Left colon (tissue), 2 donors: ENCODE measurements around the gene DGKD. TPM values are rescaled to one million over a fixed set of nuclear protein-coding genes. Genes with fewer than 3 reads are reported as not detected.

ENCODE experiments used
- ATAC-seq: fragments of 200-7000 bp; cut with Tn5 transposase; one replicate; pipeline ENCODE4 v1.9.1; 2020; ENCODE audit warnings: mild to moderate bottlenecking, moderate library complexity
- DNase-seq, 2 donors: peaks; one replicate each; pipeline ENCODE4 v3.0.0-alpha.2; 2020
- intact Hi-C, 2 donors: fragments of 100-400 bp; cut with DNase I in 1 of 2; cut with micrococcal nuclease in 1 of 2; formaldehyde crosslinking; loops; one replicate each; pipeline versions ENCODE4 v1.11.2 to v1.14.0; 2022; cut with DNase I, micrococcal nuclease
- total RNA-seq, 2 donors: library from RNA; stranded (reverse); fragmentation: NEBNext Ultra II Directional; extraction: Animal tissue kit (Norgen Biotek cat#: 25700); gene quantifications; one replicate each; pipeline ENCODE4 v1.2.1, GENCODE V29; 2021
- donor health status: DM: no; HTN: no; CAD: no.
- donor health status: DM: yes; HTN: yes; CAD: no.

DGKD gene
- total RNA-seq, 2 donors from 2014 or later = 91.3 to 93.2 TPM

DNA sequence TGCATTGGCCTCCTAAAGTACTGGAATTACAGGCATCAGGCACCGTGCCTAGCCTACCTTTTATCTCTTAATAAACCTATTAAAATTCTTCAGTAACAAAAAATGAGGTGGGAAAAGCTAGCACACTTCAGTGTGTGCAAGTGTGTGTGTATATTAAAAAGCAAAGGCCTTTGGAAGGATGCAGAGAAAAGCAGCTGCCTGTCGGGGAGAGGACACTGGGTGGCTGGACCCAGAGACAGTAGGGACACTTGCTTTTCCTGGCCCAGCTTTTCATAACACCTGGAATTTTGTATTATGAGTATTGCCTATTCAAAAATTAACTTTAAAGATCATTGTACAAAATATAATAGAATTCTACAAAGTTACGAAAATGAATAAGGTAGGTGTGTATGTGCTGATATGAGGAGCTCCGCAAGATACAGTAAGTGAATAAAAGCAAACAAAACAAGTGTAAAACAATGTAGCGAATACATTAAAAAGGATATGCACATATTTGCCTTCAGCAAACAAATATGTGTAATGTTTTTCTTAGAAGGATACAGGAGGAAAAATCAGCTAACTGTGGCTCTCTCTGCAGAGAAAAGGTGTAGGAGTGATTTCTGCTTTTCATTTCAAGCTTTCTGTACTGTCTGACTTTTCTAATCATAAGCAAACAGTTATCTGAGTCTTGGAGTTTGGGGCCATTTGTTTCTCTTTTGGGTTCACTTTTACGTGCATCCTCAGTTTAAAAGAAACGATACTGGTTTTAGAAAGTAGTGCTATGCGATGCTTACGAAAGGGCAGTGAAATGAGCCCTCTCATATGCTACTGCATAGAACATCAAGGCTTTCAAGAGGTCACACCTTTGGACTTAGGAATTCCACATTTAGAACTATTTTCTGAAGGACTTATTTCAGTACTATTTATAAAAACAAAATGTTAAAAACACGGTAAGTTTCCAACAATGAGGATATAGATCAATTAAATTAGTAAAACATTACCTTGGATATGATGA is 141.5 kb downstream of the DGKD start:
- intact Hi-C loops = no loop called here

GRCh38 chr2:233497692-233498091 is 143.4 kb downstream of the DGKD start:
- DNase-seq = no peak
- ATAC-seq = no peak
- intact Hi-C loops = no loop called here

More for the DNA sequence above, 141.5 kb downstream of the DGKD start:
- DNase-seq (no peak), ATAC-seq (no peak)

GRCh38 chr2:233498126-233498525 is 143.8 kb downstream of the DGKD start:
- intact Hi-C loops = no loop called here
- no peak for DNase-seq
- no peak for ATAC-seq

GRCh38 chr2:233499928-233500327 is 145.6 kb downstream of the DGKD start:
- ATAC-seq = peak; percentile 79
- DNase-seq = no peak
- intact Hi-C loops = no loop called here

GRCh38 chr2:233501198-233502076 is 147.1 kb downstream of the DGKD start:
- ATAC-seq (no peak), DNase-seq (no peak)
- intact Hi-C loops = no loop called here

GRCh38 chr2:233503481-233503880 is 149.2 kb downstream of the DGKD start:
- ATAC-seq = no peak
- intact Hi-C loops = no loop called here
- DNase-seq = no peak

- no peak for DNase-seq
- no peak for ATAC-seq
- intact Hi-C loops = no loop called here
These were observed 149.8 kb downstream of the DGKD start for GRCh38 chr2:233503947-233504637.

- peak; percentile 29 to 39 for DNase-seq
- intact Hi-C loops = no loop called here
- ATAC-seq = no peak
These were observed 159.8 kb downstream of the DGKD start for GRCh38 chr2:233513953-233514655.

- no peak for DNase-seq
- ATAC-seq = no peak
- intact Hi-C loops = no loop called here
These were observed 165.7 kb downstream of the DGKD start for GRCh38 chr2:233519787-233520611.

Other genes starting within 250 kb of the DGKD start
- gene ATG16L1, start 102.8 kb upstream of the DGKD start, total RNA-seq = 10 to 100 TPM; 34.5 to 36.2 TPM
- not detected for gene SAG, start 46.7 kb upstream of the DGKD start, total RNA-seq
- 10 to 100 TPM; 26.4 to 27.9 TPM for gene USP40, start 212.3 kb downstream of the DGKD start, total RNA-seq